Peyer's patch (tissue), 4 donors: Measurements from ENCODE around the gene SMIM38. TPM values are rescaled to one million over a fixed set of nuclear protein-coding genes. Genes with fewer than 3 reads are reported as not detected.

ENCODE experiments used
- DNase-seq, 3 donors: peaks; one replicate each; pipeline ENCODE4 v3.0.0-alpha.2; 2017 to 2019
- H3K27ac ChIP-seq, 4 donors: fragments of 200-600 bp; sonication (generic); one replicate each; pipeline ENCODE4 v1.5.1; 2016 to 2019
- H3K27me3 ChIP-seq, 2 donors: fragments of 200-600 bp; sonication (generic); one replicate each; pipeline ENCODE4 v1.5.1; 2019
- H3K36me3 ChIP-seq, 3 donors: fragments of 200-600 bp; sonication (generic); one replicate each; pipeline ENCODE4 v1.5.1; 2016 to 2019
- H3K4me1 ChIP-seq, 4 donors: fragments of 200-600 bp; sonication (generic); one replicate each; pipeline ENCODE4 v1.5.1; 2016 to 2019
- H3K4me3 ChIP-seq, 4 donors: fragments of 200-600 bp; sonication (generic); 1 replicate in 3 of 4; 2 replicates in 1 of 4; pipeline ENCODE4 v1.5.1; 2016 to 2019; ENCODE audit warnings: mild to moderate bottlenecking in 1 of 4
- H3K9me3 ChIP-seq, 4 donors: fragments of 200-600 bp; sonication (generic); one replicate each; pipeline ENCODE4 v1.5.1; 2016 to 2019; ENCODE audit warnings: mild to moderate bottlenecking in 1 of 4
- CTCF ChIP-seq, 6 experiments: fragments of 450-650 bp in 4 of 6; fragments of 200-600 bp in 2 of 6; sonication (generic) in 1 of 6; IDR thresholded peaks; one replicate each; pipeline ENCODE4 v1.5.1; 2017 to 2019; ENCODE audit warnings: antibody characterized with exemption in 6 of 6, mild to moderate bottlenecking in 3 of 6, moderate library complexity in 1 of 6
- POLR2A ChIP-seq, 2 donors: fragments of 450-650 bp; IDR thresholded peaks; one replicate each; pipeline ENCODE4 v1.5.1; 2017; ENCODE audit warnings: antibody characterized with exemption in 2 of 2, mild to moderate bottlenecking in 2 of 2, moderate library complexity in 2 of 2
- total RNA-seq, 4 donors: library from RNA; depleted of rRNA; stranded (reverse); fragments of >200 nt; gene quantifications; one replicate each; pipeline ENCODE4 v1.1.0, GENCODE V29; 2016

Gene SMIM38
- total RNA-seq, 4 donors from 2014 or later: 0.95 to 2.8 TPM; not detected in 2

- Histone ChIP-seq H3K27me3 (no peaks in the 10 kb centered on the region), H3K36me3 (no peaks in the 10 kb centered on the region), H3K4me1 (no peaks in the 10 kb centered on the region), H3K4me3 (no peak overlapping the region), H3K9me3 (peaks cover 0 to 7% (median 0%) of the 10 kb centered on the region in 4 donors), H3K27ac (no peak overlapping the region)
- no peak for DNase-seq
- TF ChIP-seq CTCF (IDR thresholded peaks at IDR 0.05): no peak
- no peak for TF ChIP-seq POLR2A (IDR thresholded peaks at IDR 0.05)
These were observed 27.9 kb downstream of the SMIM38 start for GRCh38 chr11:69183613-69184012.

- Histone ChIP-seq H3K36me3 (no peaks in the 10 kb centered on the region), H3K4me1 (no peaks in the 10 kb centered on the region), H3K27me3 (no peaks in the 10 kb centered on the region), H3K4me3 (no peak overlapping the region), H3K9me3 (peaks cover 0 to 7% (median 0%) of the 10 kb centered on the region in 4 donors), H3K27ac (no peak overlapping the region)
- DNase-seq: no peak
- TF ChIP-seq CTCF (IDR thresholded peaks at IDR 0.05): no peak
- TF ChIP-seq POLR2A (IDR thresholded peaks at IDR 0.05): no peak
These were observed 30.9 kb downstream of the SMIM38 start for GRCh38 chr11:69186316-69187260.

- Histone ChIP-seq H3K36me3 (no peaks in the 10 kb centered on the region), H3K27ac (no peak overlapping the region), H3K4me3 (no peak overlapping the region), H3K4me1 (no peaks in the 10 kb centered on the region), H3K9me3 (peaks cover 0 to 7% (median 0%) of the 10 kb centered on the region in 4 donors), H3K27me3 (no peaks in the 10 kb centered on the region)
- TF ChIP-seq POLR2A (IDR thresholded peaks at IDR 0.05) (no peak), CTCF (IDR thresholded peaks at IDR 0.05) (no peak)
- no peak for DNase-seq
These were observed 31.9 kb downstream of the SMIM38 start for GRCh38 chr11:69187540-69188065.

GRCh38 chr11:69189059-69189458 is 33.3 kb downstream of the SMIM38 start:
- TF ChIP-seq POLR2A (IDR thresholded peaks at IDR 0.05) (no peak), CTCF (IDR thresholded peaks at IDR 0.05) (no peak)
- H3K9me3 ChIP-seq: peaks cover 0 to 7% (median 0%) of the 10 kb centered on the region in 4 donors
- DNase-seq: no peak

GRCh38 chr11:69190796-69191536 is 35.2 kb downstream of the SMIM38 start:
- DNase-seq: no peak
- Histone ChIP-seq H3K4me3 (no peak overlapping the region), H3K36me3 (no peaks in the 10 kb centered on the region), H3K27ac (no peak overlapping the region), H3K9me3 (peaks cover 0 to 7% (median 0%) of the 10 kb centered on the region in 4 donors), H3K27me3 (no peaks in the 10 kb centered on the region), H3K4me1 (no peaks in the 10 kb centered on the region)
- TF ChIP-seq CTCF (IDR thresholded peaks at IDR 0.05) (no peak), POLR2A (IDR thresholded peaks at IDR 0.05) (no peak)

More at GRCh38 chr11:69189059-69189458, 33.3 kb downstream of the SMIM38 start:
- Histone ChIP-seq H3K4me3 (no peak overlapping the region), H3K4me1 (no peaks in the 10 kb centered on the region), H3K27me3 (no peaks in the 10 kb centered on the region), H3K27ac (no peak overlapping the region), H3K36me3 (no peaks in the 10 kb centered on the region)
